HL-60/S4 treated with phorbol 12-myristate 13-acetate at 8.2 ng/mL for 4 days and 3 days (cell line): ENCODE measurements around the gene FBXL14.

Experiments used
- in situ Hi-C: fragments of 300-500 bp; cut with MboI; formaldehyde crosslinking; loops from 2 replicates; pipeline ENCODE4 v1.15.0; 2022; ENCODE audit warnings: low sequenced_read_pairs

Gene FBXL14

GRCh38 chr12:1595026-1595561 lies 713 bp upstream of the FBXL14 start:
- in situ Hi-C loops: no loop called here

GRCh38 chr12:1594006-1594260 lies 448 bp downstream of the FBXL14 start:
- in situ Hi-C loops: no loop called here

- in situ Hi-C loops: no loop called here
Observed at GRCh38 chr12:1593174-1594005, 991 bp downstream of the FBXL14 start.

GRCh38 chr12:1592444-1593173 lies 1.8 kb downstream of the FBXL14 start:
- in situ Hi-C loops: no loop called here

- in situ Hi-C loops: no loop called here
Observed at GRCh38 chr12:1591543-1591942, 2.8 kb downstream of the FBXL14 start.

GRCh38 chr12:1591034-1591433 lies 3.3 kb downstream of the FBXL14 start:
- in situ Hi-C loops: no loop called here

GRCh38 chr12:1590221-1590979 lies 4.0 kb downstream of the FBXL14 start:
- in situ Hi-C loops: no loop called here

GRCh38 chr12:1588575-1588947 lies 5.8 kb downstream of the FBXL14 start:
- in situ Hi-C loops: no loop called here

GRCh38 chr12:1587927-1588574 lies 6.3 kb downstream of the FBXL14 start:
- in situ Hi-C loops: no loop called here

GRCh38 chr12:1584326-1584725 lies 10.1 kb downstream of the FBXL14 start:
- in situ Hi-C loops: no loop called here

- in situ Hi-C loops: no loop called here
Observed at GRCh38 chr12:1583421-1584078, 10.8 kb downstream of the FBXL14 start.

GRCh38 chr12:1582709-1583050 lies 11.7 kb downstream of the FBXL14 start:
- in situ Hi-C loops: no loop called here

GRCh38 chr12:1581973-1582708 lies 12.2 kb downstream of the FBXL14 start:
- in situ Hi-C loops: no loop called here

- in situ Hi-C loops: no loop called here
Observed at GRCh38 chr12:1580526-1580925, 13.9 kb downstream of the FBXL14 start.

GRCh38 chr12:1579651-1580435 lies 14.5 kb downstream of the FBXL14 start:
- in situ Hi-C loops: loop anchor here (10.0 kb wide), 1 partner anchor 445 kb away; no protein-coding TSS in a partner anchor

- in situ Hi-C loops: loop anchor here (10.0 kb wide), 1 partner anchor 442 kb away; no protein-coding TSS in a partner anchor
Observed at GRCh38 chr12:1576410-1577241, 17.8 kb downstream of the FBXL14 start.

GRCh38 chr12:1575408-1576401 lies 18.7 kb downstream of the FBXL14 start:
- in situ Hi-C loops: loop anchor here (10.0 kb wide), 1 partner anchor 441 kb away; no protein-coding TSS in a partner anchor
